Measurements from ENCODE around the gene GNA12.
A peak's percentile ranks its signal among the peaks of the same experiment; 100 is the strongest.

Gene GNA12

DNA sequence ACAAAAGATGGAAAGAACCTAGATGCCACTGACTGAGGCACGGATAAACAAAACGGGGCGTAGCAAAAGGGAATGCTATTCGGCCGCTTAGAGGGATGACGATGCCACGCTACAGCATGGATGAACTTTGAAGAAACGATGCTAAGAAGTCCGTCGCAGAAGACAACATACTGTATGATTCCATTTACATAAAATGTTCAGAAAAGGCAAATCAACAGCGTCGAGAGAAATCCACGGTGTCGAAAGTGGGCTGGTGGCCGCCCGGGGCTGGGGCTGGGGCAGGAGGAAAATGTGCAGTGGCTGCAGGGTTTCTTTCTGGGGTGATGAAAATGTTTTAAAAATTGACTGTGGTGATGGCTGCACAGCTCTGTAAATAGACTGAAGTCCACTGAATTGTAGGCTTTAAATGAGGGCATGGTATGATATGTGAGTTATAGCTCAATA, 24.1 kb downstream of the GNA12 start:
- TF ChIP-seq, protein P1, sequence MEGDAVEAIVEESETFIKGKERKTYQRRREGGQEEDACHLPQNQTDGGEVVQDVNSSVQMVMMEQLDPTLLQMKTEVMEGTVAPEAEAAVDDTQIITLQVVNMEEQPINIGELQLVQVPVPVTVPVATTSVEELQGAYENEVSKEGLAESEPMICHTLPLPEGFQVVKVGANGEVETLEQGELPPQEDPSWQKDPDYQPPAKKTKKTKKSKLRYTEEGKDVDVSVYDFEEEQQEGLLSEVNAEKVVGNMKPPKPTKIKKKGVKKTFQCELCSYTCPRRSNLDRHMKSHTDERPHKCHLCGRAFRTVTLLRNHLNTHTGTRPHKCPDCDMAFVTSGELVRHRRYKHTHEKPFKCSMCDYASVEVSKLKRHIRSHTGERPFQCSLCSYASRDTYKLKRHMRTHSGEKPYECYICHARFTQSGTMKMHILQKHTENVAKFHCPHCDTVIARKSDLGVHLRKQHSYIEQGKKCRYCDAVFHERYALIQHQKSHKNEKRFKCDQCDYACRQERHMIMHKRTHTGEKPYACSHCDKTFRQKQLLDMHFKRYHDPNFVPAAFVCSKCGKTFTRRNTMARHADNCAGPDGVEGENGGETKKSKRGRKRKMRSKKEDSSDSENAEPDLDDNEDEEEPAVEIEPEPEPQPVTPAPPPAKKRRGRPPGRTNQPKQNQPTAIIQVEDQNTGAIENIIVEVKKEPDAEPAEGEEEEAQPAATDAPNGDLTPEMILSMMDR (conservative IDR thresholded peaks at IDR 0.05; ENCODE audit: control insufficient read depth, insufficient read depth, low read depth, low read length): no peak
- DNase-seq (ENCODE audit: low read depth): no peak
- H3K4me3 ChIP-seq (ENCODE audit: control insufficient read depth, low read depth, low read length): no peak overlapping the region

DNA sequence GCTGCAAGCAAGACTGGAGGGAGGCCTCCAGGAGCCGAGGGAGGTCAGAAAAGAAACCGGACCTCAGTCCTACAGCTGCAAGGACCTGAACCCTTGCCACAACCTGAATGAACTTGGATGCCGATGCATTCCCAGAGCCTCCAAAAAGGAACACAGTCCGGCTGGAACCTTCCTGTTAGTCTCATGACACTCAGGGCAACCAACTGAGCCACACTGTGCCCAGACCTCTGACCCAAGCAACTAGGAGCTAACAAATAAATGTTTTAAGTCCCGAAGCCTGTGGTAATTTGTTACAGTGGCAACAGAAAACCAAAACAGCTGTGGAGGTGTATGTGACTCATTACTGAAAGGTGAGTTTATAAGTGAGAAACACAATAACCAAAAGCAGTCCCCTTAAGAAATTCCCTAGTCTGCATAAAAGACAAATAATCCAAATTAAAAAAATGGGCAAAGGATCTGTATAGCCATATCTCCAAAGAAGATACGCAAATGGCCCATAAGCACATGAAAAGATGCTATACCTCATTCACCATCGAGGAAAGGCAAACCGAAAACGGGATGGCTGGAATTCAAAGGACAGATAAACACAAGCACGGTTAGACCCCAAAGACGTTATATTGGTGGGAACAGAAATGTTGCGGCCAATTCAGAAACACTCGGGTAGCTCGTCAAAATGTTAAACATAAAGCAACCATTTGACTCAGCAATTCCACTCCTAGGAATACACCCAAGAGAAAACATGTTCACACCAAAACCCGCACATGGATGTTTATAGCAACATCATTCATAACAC, 24.8 kb downstream of the GNA12 start:
- no peak overlapping the region for H3K4me3 ChIP-seq (ENCODE audit: control insufficient read depth, low read depth, low read length)
- TF ChIP-seq, protein P1 (conservative IDR thresholded peaks at IDR 0.05; ENCODE audit: control insufficient read depth, insufficient read depth, low read depth, low read length): no peak
- no peak for DNase-seq (ENCODE audit: low read depth)

DNA sequence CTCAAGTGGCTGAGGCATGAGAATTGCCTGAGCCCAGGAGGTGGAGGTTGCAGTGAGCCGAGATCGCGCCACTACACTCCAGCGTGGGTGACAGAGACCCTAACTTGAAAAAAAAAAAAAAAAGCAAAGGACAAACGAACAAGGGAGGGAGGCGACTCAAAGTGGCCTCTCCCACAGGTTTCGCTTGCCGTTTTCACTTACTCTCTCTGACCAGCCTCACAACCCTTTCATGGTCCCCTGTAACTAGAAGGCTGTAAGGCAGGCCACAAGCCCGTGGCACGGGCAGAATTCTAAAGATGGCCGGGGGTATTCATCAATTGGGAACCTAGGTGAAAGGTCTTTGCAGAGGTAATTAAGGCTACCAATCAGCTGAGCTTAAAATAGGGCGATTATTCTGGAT, 25.5 kb downstream of the GNA12 start:
- TF ChIP-seq, protein P1 (conservative IDR thresholded peaks at IDR 0.05; ENCODE audit: control insufficient read depth, insufficient read depth, low read depth, low read length): no peak
- no peak for DNase-seq (ENCODE audit: low read depth)
- H3K4me3 ChIP-seq (ENCODE audit: control insufficient read depth, low read depth, low read length): no peak overlapping the region

DNA sequence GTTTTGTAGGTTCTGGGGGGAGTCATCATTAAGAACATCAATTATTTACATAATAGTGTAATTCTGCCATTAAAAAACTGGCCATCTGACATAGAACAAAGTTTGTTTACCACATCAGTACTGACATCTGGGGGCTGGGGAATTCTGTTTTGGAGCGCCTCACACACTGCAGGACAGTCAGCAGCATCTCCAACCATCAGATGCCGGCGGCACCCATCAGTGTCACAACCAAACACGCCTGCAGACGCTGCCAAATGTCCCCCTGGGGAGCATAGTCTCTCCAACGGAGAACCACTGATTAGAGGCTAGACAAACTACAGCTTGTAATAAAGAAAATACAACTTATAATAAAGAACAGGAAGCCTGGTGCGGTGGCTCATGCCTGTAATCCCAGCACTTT, 26.0 kb downstream of the GNA12 start:
- TF ChIP-seq, protein P1 (conservative IDR thresholded peaks at IDR 0.05; ENCODE audit: control insufficient read depth, insufficient read depth, low read depth, low read length): no peak
- DNase-seq (ENCODE audit: low read depth): peak; percentile 38
- no peak overlapping the region for H3K4me3 ChIP-seq (ENCODE audit: control insufficient read depth, low read depth, low read length)

DNA sequence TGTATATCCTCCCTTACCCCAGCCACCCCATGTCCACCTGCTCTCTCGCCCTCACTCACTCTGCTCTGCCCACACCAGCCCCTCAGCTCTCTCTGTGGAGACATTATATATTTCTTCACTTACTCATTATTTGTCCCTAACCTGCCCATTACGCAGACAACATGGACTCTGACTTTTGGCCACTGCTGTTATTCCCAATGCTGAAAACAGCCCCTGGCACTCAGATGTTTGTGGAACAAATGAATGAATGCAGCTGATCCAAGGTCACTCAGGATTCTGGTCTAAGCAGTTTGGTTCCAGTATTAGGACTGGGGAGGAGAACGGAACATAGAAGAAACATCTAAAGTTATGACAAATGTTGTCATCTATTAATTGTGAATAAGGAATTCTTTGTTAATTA, 26.7 kb downstream of the GNA12 start:
- TF ChIP-seq, protein P1 (conservative IDR thresholded peaks at IDR 0.05; ENCODE audit: control insufficient read depth, insufficient read depth, low read depth, low read length): no peak
- no peak for DNase-seq (ENCODE audit: low read depth)
- no peak overlapping the region for H3K4me3 ChIP-seq (ENCODE audit: control insufficient read depth, low read depth, low read length)

DNA sequence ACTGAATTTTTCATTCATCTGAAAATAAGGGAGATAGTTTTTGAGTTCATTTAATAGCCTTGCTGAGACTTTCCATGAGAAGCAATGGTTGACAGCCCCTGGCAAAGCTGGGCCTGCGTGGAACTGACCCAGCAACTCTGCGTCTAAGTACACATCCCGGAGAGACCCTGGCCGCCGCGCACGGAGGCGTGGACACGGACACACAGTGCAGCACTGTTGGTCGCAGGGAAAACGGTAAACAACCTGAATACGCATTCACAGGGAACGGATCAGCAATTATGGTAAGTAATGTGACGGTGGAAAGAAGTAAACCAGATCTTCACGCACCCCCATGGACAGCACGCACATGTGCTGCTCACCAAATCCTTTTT, 28.2 kb downstream of the GNA12 start:
- TF ChIP-seq, protein P1 (conservative IDR thresholded peaks at IDR 0.05; ENCODE audit: control insufficient read depth, insufficient read depth, low read depth, low read length): no peak
- H3K4me3 ChIP-seq (ENCODE audit: control insufficient read depth, low read depth, low read length): no peak overlapping the region
- DNase-seq (ENCODE audit: low read depth): no peak

All from fibroblast of mammary gland (primary cell).